HepG2 (cell line): Measurements from ENCODE around the gene ZNF19. TPM values are rescaled to one million over a fixed set of nuclear protein-coding genes. Genes with fewer than 3 reads are reported as not detected.

Experiments used
- ARID2 ChIP-seq: sonication (generic); formaldehyde crosslinking; IDR thresholded peaks from 2 replicates; pipeline ENCODE4 v1.8.1; 2022; ENCODE audit warnings: mild to moderate bottlenecking, missing genetic modification reagents, borderline replicate concordance
- ETV5 ChIP-seq: IDR thresholded peaks from 2 replicates; pipeline ENCODE4 v1.6.1; 2018; ENCODE audit warnings: missing biosample characterization, missing genetic modification reagents, inconsistent platforms, borderline replicate concordance
- ETV6 ChIP-seq: sonication (generic); formaldehyde crosslinking; conservative IDR thresholded peaks from 2 replicates; pipeline ENCODE4 v1.4.0; 2020; ENCODE audit warnings: missing genetic modification reagents
- FOSL2 ChIP-seq: sonication (generic); formaldehyde crosslinking; IDR thresholded peaks from 2 replicates; pipeline ENCODE4 v1.4.0; 2020; ENCODE audit warnings: missing genetic modification reagents
- FOXP1 ChIP-seq, 2 experiments: fragments of 450-650 bp in 1 of 2; IDR thresholded peaks; 2 replicates each; pipeline ENCODE4 v1.6.1; 2017 to 2018; ENCODE audit warnings: antibody characterized with exemption in 1 of 2
- SOX13 ChIP-seq, 3 experiments: fragments of 450-650 bp in 1 of 3; sonication (generic) in 1 of 3; formaldehyde crosslinking in 1 of 3; IDR thresholded peaks in 2 of 3; conservative IDR thresholded peaks in 1 of 3; 2 replicates each; pipeline versions ENCODE4 v1.5.0 to v1.6.1; 2016 to 2020; ENCODE audit warnings: antibody characterized with exemption in 1 of 3, mild to moderate bottlenecking in 1 of 3, missing compliant biosample characterization in 1 of 3, missing genetic modification reagents in 1 of 3, moderate library complexity in 1 of 3
- TRIM24 ChIP-seq: sonication (generic); formaldehyde crosslinking; IDR thresholded peaks from 2 replicates; pipeline ENCODE4 v1.8.0; 2022; ENCODE audit warnings: mild to moderate bottlenecking, missing genetic modification reagents
- WIZ ChIP-seq: sonication (generic); formaldehyde crosslinking; IDR thresholded peaks from 2 replicates; pipeline ENCODE4 v1.5.1; 2020; ENCODE audit warnings: mild to moderate bottlenecking, missing genetic modification reagents
- ZNF432 ChIP-seq: sonication (generic); formaldehyde crosslinking; IDR thresholded peaks from 2 replicates; pipeline ENCODE4 v1.5.0; 2020; ENCODE audit warnings: missing genetic modification reagents, mild to moderate bottlenecking, borderline replicate concordance
- polyA plus RNA-seq, 8 experiments: library from polyadenylated mRNA; depleted of rRNA in 3 of 8; stranded (reverse) in 7 of 8; unstranded in 1 of 8; fragments of >200 nt; fragmentation: Illumina TruSeq in 4 of 8; extraction: Trizol in 4 of 8; gene quantifications; 2 replicates each; pipeline versions ENCODE4 v1.2.1 to v1.2.3, GENCODE V29; 2011 to 2016; ENCODE audit warnings: low read depth in 4 of 8, missing spikeins in 1 of 8, mixed read lengths in 1 of 8; ENCODE audit not compliant: insufficient read depth in 1 of 8
- total RNA-seq, 5 experiments: library from RNA; depleted of rRNA; stranded (reverse); fragments of >200 nt; fragmentation: Illumina TruSeq; extraction: Trizol; gene quantifications; 2 replicates each; pipeline ENCODE4 v1.2.3, GENCODE V29; 2016; ENCODE audit warnings: low read depth in 1 of 5
- TF ChIP-seq, protein P1 (sequence below): sonication (generic); formaldehyde crosslinking; IDR thresholded peaks from 2 replicates; pipeline ENCODE4 v1.4.0; 2020; ENCODE audit warnings: mild to moderate bottlenecking, missing genetic modification reagents
- TF ChIP-seq, protein P2 (sequence below), 2 experiments: sonication (generic) in 1 of 2; formaldehyde crosslinking in 1 of 2; IDR thresholded peaks; 2 replicates each; pipeline versions ENCODE4 v1.6.1 to v1.9.0; 2014 to 2022; ENCODE audit warnings: antibody characterized with exemption in 1 of 2, borderline replicate concordance in 1 of 2, inconsistent platforms in 1 of 2, low read depth in 1 of 2, missing genetic modification reagents in 1 of 2
- TF ChIP-seq, protein P3 (sequence below): sonication (generic); IDR thresholded peaks from 2 replicates; pipeline ENCODE4 v1.6.1; 2016; ENCODE audit warnings: low read depth, borderline replicate concordance
- TF ChIP-seq, protein P4 (sequence below): sonication (generic); formaldehyde crosslinking; conservative IDR thresholded peaks from 2 replicates; pipeline ENCODE4 v1.4.0; 2020; ENCODE audit warnings: missing genetic modification reagents

ZNF19 gene
- total and polyA plus RNA-seq, 2 of the 13 experiments (the other 11 are each of a cell fraction or from before 2014, with no cell fraction given): 3.2 to 5.8 TPM

DNA sequence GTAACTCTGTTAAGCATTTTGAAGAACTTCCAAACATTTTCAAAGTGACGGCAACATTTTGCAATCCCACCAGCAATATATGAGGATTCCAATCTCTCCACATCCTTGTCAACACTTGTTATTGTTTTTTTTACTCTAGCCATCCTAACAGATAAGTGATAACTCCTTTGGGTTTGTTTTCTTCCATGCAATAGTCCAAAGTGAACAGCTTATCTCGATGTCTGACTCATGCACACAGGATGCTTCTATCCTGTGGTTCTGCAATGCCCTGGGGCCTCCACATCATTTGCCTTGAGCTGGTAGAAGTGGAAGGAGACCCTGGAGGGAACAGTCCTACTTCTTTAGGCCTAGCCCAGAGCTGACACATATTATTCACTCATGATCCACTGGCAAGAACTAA, 60.2 kb downstream of the ZNF19 start (continued):
- TF ChIP-seq, protein P1, sequence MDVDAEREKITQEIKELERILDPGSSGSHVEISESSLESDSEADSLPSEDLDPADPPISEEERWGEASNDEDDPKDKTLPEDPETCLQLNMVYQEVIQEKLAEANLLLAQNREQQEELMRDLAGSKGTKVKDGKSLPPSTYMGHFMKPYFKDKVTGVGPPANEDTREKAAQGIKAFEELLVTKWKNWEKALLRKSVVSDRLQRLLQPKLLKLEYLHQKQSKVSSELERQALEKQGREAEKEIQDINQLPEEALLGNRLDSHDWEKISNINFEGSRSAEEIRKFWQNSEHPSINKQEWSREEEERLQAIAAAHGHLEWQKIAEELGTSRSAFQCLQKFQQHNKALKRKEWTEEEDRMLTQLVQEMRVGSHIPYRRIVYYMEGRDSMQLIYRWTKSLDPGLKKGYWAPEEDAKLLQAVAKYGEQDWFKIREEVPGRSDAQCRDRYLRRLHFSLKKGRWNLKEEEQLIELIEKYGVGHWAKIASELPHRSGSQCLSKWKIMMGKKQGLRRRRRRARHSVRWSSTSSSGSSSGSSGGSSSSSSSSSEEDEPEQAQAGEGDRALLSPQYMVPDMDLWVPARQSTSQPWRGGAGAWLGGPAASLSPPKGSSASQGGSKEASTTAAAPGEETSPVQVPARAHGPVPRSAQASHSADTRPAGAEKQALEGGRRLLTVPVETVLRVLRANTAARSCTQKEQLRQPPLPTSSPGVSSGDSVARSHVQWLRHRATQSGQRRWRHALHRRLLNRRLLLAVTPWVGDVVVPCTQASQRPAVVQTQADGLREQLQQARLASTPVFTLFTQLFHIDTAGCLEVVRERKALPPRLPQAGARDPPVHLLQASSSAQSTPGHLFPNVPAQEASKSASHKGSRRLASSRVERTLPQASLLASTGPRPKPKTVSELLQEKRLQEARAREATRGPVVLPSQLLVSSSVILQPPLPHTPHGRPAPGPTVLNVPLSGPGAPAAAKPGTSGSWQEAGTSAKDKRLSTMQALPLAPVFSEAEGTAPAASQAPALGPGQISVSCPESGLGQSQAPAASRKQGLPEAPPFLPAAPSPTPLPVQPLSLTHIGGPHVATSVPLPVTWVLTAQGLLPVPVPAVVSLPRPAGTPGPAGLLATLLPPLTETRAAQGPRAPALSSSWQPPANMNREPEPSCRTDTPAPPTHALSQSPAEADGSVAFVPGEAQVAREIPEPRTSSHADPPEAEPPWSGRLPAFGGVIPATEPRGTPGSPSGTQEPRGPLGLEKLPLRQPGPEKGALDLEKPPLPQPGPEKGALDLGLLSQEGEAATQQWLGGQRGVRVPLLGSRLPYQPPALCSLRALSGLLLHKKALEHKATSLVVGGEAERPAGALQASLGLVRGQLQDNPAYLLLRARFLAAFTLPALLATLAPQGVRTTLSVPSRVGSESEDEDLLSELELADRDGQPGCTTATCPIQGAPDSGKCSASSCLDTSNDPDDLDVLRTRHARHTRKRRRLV (CRISPR knock-in tag): no peak
- TF ChIP-seq ARID2 (CRISPR knock-in tag): no peak
- TF ChIP-seq ETV6 (CRISPR knock-in tag): no peak
- TF ChIP-seq FOXP1 (IDR thresholded peaks at IDR 0.05): no peak
- peak; percentile 24; the same call in 1 of the 2 replicates for TF ChIP-seq FOXP1 (CRISPR knock-in tag; IDR thresholded peaks at IDR 0.05)
- TF ChIP-seq FOSL2 (CRISPR knock-in tag): peak; percentile 89
- TF ChIP-seq, protein P2, sequence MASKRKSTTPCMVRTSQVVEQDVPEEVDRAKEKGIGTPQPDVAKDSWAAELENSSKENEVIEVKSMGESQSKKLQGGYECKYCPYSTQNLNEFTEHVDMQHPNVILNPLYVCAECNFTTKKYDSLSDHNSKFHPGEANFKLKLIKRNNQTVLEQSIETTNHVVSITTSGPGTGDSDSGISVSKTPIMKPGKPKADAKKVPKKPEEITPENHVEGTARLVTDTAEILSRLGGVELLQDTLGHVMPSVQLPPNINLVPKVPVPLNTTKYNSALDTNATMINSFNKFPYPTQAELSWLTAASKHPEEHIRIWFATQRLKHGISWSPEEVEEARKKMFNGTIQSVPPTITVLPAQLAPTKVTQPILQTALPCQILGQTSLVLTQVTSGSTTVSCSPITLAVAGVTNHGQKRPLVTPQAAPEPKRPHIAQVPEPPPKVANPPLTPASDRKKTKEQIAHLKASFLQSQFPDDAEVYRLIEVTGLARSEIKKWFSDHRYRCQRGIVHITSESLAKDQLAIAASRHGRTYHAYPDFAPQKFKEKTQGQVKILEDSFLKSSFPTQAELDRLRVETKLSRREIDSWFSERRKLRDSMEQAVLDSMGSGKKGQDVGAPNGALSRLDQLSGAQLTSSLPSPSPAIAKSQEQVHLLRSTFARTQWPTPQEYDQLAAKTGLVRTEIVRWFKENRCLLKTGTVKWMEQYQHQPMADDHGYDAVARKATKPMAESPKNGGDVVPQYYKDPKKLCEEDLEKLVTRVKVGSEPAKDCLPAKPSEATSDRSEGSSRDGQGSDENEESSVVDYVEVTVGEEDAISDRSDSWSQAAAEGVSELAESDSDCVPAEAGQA (IDR thresholded peaks at IDR 0.05; ENCODE audit: low read depth): no peak
- TF ChIP-seq, protein P2 (CRISPR knock-in tag; IDR thresholded peaks at IDR 0.05; ENCODE audit: borderline replicate concordance): no peak
- TF ChIP-seq, protein P3, sequence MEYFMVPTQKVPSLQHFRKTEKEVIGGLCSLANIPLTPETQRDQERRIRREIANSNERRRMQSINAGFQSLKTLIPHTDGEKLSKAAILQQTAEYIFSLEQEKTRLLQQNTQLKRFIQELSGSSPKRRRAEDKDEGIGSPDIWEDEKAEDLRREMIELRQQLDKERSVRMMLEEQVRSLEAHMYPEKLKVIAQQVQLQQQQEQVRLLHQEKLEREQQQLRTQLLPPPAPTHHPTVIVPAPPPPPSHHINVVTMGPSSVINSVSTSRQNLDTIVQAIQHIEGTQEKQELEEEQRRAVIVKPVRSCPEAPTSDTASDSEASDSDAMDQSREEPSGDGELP: no peak
- no peak for TF ChIP-seq ZNF432 (CRISPR knock-in tag)
- no peak for TF ChIP-seq WIZ (CRISPR knock-in tag)
- TF ChIP-seq SOX13 (IDR thresholded peaks at IDR 0.05): no peak
- no peak for TF ChIP-seq SOX13 (CRISPR knock-in tag; conservative IDR thresholded peaks at IDR 0.05 in 1 of 2, IDR thresholded peaks at IDR 0.05 in 1 of 2)
- TF ChIP-seq ETV5 (CRISPR knock-in tag): peak; percentile 19; the same call in 1 of the 2 replicates
- 0 out of 2 replicates have a peak, but pooled peaks have one; percentile 39 for TF ChIP-seq TRIM24
- TF ChIP-seq, protein P4, sequence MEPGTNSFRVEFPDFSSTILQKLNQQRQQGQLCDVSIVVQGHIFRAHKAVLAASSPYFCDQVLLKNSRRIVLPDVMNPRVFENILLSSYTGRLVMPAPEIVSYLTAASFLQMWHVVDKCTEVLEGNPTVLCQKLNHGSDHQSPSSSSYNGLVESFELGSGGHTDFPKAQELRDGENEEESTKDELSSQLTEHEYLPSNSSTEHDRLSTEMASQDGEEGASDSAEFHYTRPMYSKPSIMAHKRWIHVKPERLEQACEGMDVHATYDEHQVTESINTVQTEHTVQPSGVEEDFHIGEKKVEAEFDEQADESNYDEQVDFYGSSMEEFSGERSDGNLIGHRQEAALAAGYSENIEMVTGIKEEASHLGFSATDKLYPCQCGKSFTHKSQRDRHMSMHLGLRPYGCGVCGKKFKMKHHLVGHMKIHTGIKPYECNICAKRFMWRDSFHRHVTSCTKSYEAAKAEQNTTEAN (CRISPR knock-in tag): no peak
